ENCODE results near the gene FAM161B.

FAM161B gene

GRCh38 chr14:73961192-73961591 lies 11.3 kb upstream of the FAM161B start (continued):
- no peak for TF ChIP-seq ZNF23 (tag by site-specific recombination; IDR thresholded peaks at IDR 0.05; ENCODE audit: borderline replicate concordance)
- no peak for TF ChIP-seq ZNF521 (tag by site-specific recombination; IDR thresholded peaks at IDR 0.05)
- no peak for TF ChIP-seq ZNF404 (tag by site-specific recombination; IDR thresholded peaks at IDR 0.05)
- no peak for TF ChIP-seq ZNF202 (tag by site-specific recombination; IDR thresholded peaks at IDR 0.05; ENCODE audit: borderline replicate concordance)
- no peak for TF ChIP-seq ZNF76 (tag by site-specific recombination; IDR thresholded peaks at IDR 0.05; ENCODE audit: borderline replicate concordance, low read depth)

- POLR2A ChIA-PET, result no interaction called here
- TF ChIP-seq MYNN (tag by site-specific recombination; IDR thresholded peaks at IDR 0.05; ENCODE audit: borderline replicate concordance) (no peak), TRIM28 (IDR thresholded peaks at IDR 0.05; ENCODE audit: borderline replicate concordance, low read length) (no peak), ZFP37 (tag by site-specific recombination; IDR thresholded peaks at IDR 0.05) (no peak), ZNF596 (tag by site-specific recombination; IDR thresholded peaks at IDR 0.05) (no peak), ZNF701 (tag by site-specific recombination; IDR thresholded peaks at IDR 0.05) (no peak), ZNF366 (tag by site-specific recombination; conservative IDR thresholded peaks at IDR 0.05) (no peak), OSR2 (tag by site-specific recombination; IDR thresholded peaks at IDR 0.05) (no peak), ZSCAN23 (tag by site-specific recombination; IDR thresholded peaks at IDR 0.05) (no peak), ZNF341 (tag by site-specific recombination; IDR thresholded peaks at IDR 0.05; ENCODE audit: low read depth) (no peak), YY2 (tag by site-specific recombination; IDR thresholded peaks at IDR 0.05) (no peak), ZNF280D (tag by site-specific recombination; IDR thresholded peaks at IDR 0.05) (no peak), PRDM1 (tag by site-specific recombination; IDR thresholded peaks at IDR 0.05) (no peak), GFI1B (tag by site-specific recombination; IDR thresholded peaks at IDR 0.05) (no peak)
- TF ChIP-seq, protein P1, sequence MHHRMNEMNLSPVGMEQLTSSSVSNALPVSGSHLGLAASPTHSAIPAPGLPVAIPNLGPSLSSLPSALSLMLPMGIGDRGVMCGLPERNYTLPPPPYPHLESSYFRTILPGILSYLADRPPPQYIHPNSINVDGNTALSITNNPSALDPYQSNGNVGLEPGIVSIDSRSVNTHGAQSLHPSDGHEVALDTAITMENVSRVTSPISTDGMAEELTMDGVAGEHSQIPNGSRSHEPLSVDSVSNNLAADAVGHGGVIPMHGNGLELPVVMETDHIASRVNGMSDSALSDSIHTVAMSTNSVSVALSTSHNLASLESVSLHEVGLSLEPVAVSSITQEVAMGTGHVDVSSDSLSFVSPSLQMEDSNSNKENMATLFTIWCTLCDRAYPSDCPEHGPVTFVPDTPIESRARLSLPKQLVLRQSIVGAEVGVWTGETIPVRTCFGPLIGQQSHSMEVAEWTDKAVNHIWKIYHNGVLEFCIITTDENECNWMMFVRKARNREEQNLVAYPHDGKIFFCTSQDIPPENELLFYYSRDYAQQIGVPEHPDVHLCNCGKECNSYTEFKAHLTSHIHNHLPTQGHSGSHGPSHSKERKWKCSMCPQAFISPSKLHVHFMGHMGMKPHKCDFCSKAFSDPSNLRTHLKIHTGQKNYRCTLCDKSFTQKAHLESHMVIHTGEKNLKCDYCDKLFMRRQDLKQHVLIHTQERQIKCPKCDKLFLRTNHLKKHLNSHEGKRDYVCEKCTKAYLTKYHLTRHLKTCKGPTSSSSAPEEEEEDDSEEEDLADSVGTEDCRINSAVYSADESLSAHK (tag by site-specific recombination; IDR thresholded peaks at IDR 0.05), result no peak
- TF ChIP-seq, protein P2, sequence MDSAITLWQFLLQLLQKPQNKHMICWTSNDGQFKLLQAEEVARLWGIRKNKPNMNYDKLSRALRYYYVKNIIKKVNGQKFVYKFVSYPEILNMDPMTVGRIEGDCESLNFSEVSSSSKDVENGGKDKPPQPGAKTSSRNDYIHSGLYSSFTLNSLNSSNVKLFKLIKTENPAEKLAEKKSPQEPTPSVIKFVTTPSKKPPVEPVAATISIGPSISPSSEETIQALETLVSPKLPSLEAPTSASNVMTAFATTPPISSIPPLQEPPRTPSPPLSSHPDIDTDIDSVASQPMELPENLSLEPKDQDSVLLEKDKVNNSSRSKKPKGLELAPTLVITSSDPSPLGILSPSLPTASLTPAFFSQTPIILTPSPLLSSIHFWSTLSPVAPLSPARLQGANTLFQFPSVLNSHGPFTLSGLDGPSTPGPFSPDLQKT (IDR thresholded peaks at IDR 0.05; ENCODE audit: borderline replicate concordance, low read depth, low read length), result no peak
- Histone ChIP-seq H3K27ac (ENCODE audit: extremely low read depth, low read depth, low read length) (no peak overlapping the region), H3K4me3 (ENCODE audit: low read depth, low read length) (no peak overlapping the region), H3K9me3 (ENCODE audit: control insufficient read depth, insufficient read depth, low read depth, low read length) (no peaks in the 10 kb centered on the region), H3K4me1 (ENCODE audit: control insufficient read depth, insufficient read depth, low read length) (no peaks in the 10 kb centered on the region), H3K36me3 (ENCODE audit: control insufficient read depth in 2 of 2, insufficient read depth in 1 of 2, low read length in 2 of 2) (peaks cover 80 to 86% of the 10 kb centered on the region in 2 experiments)
- CTCF ChIA-PET, result interaction anchor here (0.5 to 1.7 kb wide), 2 partner anchors 82 to 291 kb away, joined by 3 read pairs; no protein-coding TSS in a partner anchor
Observed at GRCh38 chr14:73958591-73958990, 8.7 kb upstream of the FAM161B start.
